ENCODE measurements around the gene MRPL10.
A peak's percentile ranks its signal among the peaks of the same experiment; 100 is the strongest.

Gene MRPL10

GRCh38 chr17:47811709-47812108 lies 19.6 kb downstream of the MRPL10 start:
- DNase-seq = no peak

- DNase-seq = peak; percentile 53
Observed at GRCh38 chr17:47810901-47811635, 20.3 kb downstream of the MRPL10 start.

DNA sequence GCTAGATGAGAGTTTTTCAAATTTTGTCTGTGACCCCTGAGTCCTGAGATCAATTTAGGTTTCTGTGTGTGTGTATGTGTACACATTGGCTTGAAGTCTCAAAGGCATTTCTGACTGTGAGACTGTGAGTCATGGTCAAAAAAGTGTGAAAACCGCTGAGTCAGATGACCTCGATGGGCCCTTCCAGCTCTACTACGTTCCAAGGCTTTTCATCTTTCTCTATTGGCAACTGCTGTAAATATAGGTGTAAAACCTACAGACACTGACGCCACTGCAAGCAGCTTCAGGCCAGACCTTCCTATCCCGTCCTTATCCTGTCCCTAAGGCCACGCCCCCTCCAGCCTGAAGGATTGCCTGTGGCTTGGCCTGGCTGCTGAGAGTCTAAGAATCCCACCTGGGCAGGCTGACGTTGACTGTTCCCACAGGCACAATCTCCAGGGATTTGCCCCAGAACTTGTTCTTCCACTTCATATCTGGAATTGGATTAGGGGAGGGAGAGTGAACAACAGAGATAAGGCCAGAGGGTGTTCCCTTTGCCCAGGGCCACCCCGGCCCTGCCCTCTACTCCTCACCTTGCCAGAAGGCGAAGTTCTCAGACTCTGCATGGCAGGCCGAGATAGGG lies 21.0 kb downstream of the MRPL10 start:
- peak; percentile 65 for DNase-seq

- DNase-seq = peak; percentile 54
Observed at GRCh38 chr17:47808830-47809480, 22.4 kb downstream of the MRPL10 start.

DNA sequence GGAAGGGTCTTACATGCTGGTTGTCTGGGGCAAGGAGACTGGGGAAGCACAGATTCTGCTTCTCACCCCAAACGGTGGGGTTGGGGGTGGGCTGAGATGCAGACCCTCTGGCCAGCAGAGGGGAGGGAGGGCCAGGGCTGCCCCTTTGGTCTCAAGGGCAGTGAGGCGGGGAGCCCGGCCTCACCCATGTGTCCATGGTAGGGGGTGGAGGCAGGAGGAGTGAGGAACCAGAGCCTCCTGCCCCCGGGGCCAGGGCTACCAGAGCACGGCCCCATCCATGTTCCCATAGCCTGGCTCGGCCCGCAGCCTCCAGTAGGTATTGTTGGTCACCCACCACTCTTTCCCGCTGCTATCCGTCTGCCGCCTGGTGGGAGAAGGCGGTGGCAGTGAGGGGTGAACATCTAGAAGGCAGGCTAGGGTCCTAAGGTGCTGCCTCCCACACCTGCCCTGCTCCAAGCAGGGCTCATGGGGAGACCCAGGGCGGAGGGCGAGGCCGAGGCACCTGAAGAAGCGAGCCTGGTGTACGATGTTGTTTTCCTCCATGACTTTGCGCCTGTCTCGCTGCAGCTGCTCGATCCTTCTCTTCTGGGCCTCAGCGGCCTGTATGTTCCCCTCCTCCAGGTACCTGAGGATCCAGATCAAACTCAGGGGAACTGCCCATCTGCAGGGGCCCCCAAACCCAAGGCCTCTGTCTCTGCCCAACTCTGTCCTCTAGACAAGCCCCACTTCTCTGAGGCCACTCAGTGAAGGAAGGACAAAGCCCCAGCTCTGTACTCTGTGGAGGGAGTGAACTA lies 23.1 kb downstream of the MRPL10 start:
- peak; percentile 55 for DNase-seq

DNA sequence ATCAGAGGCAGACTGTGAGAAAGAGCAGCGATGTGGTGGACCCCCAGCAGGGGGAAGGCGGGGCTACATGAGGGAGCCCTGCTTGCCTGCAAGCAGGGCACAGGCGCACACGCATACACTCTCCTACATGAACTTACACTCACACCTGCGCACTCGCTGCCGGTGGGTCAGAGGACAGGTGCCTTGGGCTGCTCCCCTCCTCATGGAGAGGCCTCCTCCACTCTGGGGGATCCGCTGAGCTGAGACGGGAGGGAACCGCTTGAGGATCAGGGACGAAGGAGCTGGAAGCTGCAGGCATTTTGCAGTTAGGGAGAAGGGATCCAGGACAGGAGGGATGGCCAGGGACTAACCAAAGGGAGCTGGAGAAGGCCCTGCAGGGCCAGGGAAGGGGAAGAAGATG lies 23.9 kb downstream of the MRPL10 start:
- peak; percentile 31 for DNase-seq

- DNase-seq = no peak
Observed at GRCh38 chr17:47806913-47807255, 24.5 kb downstream of the MRPL10 start.

- peak; percentile 31 for DNase-seq
Observed at GRCh38 chr17:47806026-47806912, 25.1 kb downstream of the MRPL10 start.

DNA sequence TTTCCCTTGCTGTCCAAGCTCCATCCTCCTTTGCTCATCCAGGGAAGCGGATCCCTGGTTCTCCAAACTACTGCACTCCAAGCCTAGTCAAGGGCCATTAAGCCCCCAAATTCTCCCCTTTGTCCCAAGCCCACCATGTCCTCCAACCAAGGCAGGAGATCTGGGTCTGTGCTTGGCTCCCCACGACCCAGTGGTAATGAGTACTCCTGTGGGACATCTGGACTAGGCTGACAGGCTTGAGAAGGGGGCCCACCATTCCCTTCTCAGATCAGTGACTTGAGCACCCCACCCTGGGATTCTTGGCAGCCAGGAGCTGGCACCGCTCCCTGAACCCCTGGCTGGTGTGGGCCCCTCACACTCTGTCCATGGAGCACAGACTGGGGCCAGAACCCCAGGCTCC lies 26.9 kb downstream of the MRPL10 start:
- DNase-seq = peak; percentile 50

- DNase-seq = peak; percentile 42
Observed at GRCh38 chr17:47803751-47804150, 27.6 kb downstream of the MRPL10 start.

GRCh38 chr17:47803201-47803600 lies 28.1 kb downstream of the MRPL10 start:
- DNase-seq = peak; percentile 30

DNA sequence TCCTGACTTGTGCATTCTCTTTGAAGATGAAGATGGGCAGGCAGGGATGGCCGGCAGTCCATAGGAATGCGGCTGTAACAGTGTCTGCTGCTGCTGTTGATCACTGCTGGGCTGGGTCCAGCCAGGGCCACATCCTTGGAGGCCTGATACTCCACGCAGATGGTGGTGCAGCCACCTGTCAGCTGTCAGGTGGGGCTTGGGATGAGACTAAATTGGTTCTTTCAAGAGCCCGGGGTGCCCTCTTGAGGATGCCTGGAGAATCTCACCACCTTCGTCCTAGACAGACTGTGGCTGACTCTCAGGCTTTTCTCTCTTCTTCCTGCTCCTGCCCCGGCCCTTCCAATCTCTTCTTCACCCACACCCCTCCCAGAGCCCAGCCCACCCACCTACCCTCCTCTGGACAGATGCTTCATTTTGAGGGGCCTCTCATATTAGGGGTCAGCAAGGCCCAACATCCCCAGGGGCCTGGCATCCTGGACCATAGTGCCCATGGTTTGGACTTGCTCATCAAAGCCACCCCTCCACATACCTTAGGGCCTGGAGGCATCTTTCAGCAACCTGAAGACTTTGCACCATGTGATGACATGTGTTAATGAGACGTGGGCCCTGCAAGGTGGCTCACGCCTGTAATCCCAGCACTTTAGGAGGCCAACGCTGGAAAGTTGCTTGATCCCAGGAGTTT lies 28.9 kb downstream of the MRPL10 start:
- DNase-seq = peak; percentile 82

DNA sequence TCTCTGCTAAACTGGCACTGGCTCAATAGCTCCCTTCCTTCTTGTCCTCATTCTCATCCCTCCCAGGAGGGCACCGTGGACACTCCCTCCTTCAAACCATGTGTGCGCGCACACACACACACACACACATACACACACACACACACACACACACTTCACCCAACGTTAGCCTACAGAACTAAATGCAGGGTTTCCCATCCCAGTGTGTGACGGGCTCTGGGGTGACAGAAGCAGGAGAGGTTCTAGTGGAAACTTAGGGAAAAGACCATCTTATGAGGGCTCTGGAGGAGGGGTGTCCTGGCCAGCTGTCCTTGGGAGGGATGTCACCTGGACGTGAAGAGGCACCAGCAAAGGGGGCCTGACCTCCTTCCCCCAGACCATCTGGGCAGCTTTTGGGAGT lies 29.4 kb downstream of the MRPL10 start:
- peak; percentile 50 for DNase-seq

GRCh38 chr17:47801176-47801765 lies 30.1 kb downstream of the MRPL10 start:
- peak; percentile 33 for DNase-seq

DNA sequence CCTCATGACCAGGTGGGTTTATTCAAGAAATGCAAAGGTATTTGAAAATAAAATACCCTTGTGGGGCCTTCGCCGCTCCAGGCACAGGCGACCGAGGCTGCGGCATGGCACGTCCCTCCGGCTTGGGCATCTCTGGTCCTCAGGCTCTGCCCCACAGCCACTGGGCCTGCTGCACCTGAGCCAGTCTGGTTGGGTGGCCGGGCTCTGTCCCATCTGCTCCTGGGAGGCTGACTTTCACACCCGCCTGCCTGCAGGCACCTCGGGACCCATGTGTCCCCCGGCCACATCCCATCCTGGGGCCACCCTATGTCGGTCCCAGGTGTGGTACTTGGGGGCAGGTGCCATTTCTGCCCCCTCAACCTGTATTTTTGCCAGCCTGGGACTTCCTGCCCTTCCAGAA lies 30.7 kb downstream of the MRPL10 start:
- peak; percentile 59 for DNase-seq

- no peak for DNase-seq
Observed at GRCh38 chr17:47797797-47798196, 33.5 kb downstream of the MRPL10 start.

DNA sequence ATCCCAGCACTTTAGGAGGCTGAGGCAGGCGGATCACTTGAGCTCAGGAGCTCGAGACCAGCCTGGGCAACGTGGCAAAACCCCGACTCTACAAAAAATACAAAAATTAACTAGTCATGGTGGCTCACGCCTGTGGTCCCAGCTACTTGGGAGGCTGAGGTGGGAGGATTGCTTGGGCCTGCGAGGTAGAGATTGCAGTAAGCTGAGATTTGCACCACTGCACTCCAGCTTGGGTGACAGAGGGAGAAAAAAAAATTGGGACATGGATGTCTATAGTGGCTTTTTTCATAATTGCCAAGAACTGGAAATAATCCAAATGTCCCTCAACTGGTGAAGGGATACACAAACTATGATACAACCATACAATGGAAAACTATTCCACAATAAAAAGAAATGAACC lies 38.4 kb downstream of the MRPL10 start:
- DNase-seq = peak; percentile 13

- DNase-seq = no peak
Observed at GRCh38 chr17:47792457-47792856, 38.9 kb downstream of the MRPL10 start.

- DNase-seq = no peak
Observed at GRCh38 chr17:47791025-47791424, 40.3 kb downstream of the MRPL10 start.

DNA sequence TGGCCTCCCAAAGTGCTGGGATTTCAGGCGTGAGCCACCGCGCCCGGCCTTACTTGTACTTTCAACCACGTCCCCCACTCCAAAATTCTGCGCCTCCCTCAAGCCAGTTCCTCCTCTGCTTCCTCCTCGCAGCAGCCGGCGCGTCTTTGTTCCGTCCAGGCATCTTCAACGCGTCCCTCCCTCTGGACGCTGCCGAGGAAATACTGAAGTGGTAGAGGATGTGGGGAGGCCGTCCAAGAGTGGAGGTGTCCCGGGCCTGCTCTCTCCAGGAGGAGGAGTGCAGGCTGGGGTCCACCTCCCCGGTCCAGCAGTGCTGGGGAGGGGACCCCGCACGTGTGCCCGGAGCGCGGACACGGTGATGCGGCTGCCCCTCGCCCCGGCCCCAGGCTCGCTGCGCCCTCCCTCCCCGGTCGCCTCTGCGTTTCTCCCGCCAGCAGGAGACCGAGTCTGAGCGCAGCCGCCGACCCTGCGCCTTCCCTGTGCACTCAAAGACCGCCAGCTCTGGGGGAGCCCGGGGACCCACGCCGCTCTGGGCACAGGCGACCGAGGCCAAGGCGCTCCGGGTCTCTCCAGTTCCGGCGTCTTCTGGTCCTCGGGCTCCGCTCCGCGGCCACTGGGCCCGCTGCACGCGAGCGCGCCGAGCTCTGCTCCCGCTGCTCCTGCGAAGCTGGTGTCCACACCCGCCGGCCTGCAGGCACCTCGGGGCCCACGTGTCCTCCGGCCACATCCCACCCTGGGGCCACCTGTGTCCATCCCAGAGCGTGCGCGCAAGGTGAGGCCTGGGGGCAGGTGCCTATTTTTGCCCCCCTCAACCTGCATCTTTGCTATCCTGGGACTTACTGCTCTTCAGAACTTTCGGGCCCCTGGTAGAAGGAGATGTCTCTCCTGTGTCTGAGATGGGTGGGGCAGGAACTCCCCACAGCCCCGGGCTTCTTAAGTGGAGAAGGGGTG lies 41.5 kb downstream of the MRPL10 start:
- peak; percentile 82 for DNase-seq
